GM12872 (cell line): ENCODE measurements around the gene TOE1.

Experiments
- CTCF ChIP-seq: IDR thresholded peaks from 3 replicates; pipeline ENCODE4 v1.5.1; 2011; ENCODE audit warnings: low read depth, mild to moderate bottlenecking, low read length, moderate library complexity; ENCODE audit not compliant: insufficient read depth

TOE1 gene

GRCh38 chr1:45328680-45329079 is 11.3 kb upstream of the TOE1 start:
- no peak for TF ChIP-seq CTCF

GRCh38 chr1:45329445-45329844 is 10.5 kb upstream of the TOE1 start:
- TF ChIP-seq CTCF = no peak

- no peak for TF ChIP-seq CTCF
These were observed 8.3 kb upstream of the TOE1 start for GRCh38 chr1:45331436-45332345.

- no peak for TF ChIP-seq CTCF
These were observed 7.6 kb upstream of the TOE1 start for GRCh38 chr1:45332346-45332720.

GRCh38 chr1:45334308-45335245 is 5.4 kb upstream of the TOE1 start:
- TF ChIP-seq CTCF = no peak

- no peak for TF ChIP-seq CTCF
These were observed 4.1 kb upstream of the TOE1 start for GRCh38 chr1:45335855-45336324.
